GM18870 (cell line): ENCODE results near the gene BTBD9.
"Not testable (repeated sequence)": the region's sequence is repeated elsewhere in the genome, so short reads cannot be mapped to it uniquely, and the experiment has no call there.

Source experiments
- ATAC-seq: cut with Tn5 transposase; IDR thresholded peaks from one replicate; pipeline ENCODE4 v1.9.1; 2021; ENCODE audit warnings: moderate library complexity; ENCODE audit not compliant: unreplicated experiment

BTBD9 gene

DNA sequence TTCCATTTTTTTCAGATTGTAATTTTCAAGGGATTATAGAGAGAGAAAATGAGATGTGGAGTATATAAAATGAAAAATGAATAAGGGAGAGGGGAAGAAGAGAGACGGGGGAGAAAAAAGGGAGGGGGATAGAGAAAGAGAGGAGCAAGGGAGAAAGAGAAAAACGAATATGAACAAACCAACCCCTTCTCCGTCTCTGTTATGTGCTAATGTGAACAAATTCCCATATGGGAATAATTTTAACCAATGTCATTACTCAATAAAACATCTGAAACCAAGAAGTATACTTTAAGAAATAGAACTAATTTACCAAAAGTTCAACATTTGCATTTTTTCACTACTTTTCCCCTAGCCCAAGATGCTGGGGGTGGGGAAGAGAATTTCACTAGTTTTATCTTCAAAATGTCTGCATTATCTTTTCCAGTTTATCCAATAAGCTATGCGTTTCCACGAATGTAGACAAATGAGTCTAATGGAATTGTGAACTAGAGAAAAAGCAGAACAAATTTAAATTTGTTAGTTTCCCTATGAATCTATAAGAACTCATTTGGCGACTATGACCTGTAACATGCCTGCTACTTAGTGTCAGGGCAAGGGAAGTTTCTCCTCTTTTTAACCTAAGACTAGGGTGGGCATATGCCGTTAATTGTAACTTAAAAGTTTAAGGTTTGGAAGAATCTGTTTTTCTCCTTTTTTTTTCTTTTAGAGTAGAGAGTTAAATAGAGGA lies 286.3 kb downstream of the BTBD9 start:
- no peak for ATAC-seq

DNA sequence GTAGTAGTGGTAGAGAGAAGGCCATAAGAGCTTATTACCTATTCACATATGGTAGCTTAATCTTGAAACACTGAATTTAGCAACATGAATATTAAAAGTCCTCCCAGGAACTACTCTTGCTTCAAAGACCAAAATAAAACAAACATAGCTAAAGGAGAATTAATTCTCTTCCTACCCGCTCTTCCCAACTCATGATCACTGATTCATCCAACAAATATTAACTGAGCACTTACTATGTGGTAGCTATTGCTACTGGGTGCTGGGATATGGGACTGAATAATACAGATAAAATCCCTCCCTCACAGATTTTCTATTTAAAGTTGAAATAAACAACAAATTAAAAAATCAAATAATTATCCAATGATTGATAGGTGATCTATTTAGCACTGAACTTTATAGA lies 287.1 kb downstream of the BTBD9 start:
- no peak for ATAC-seq

DNA sequence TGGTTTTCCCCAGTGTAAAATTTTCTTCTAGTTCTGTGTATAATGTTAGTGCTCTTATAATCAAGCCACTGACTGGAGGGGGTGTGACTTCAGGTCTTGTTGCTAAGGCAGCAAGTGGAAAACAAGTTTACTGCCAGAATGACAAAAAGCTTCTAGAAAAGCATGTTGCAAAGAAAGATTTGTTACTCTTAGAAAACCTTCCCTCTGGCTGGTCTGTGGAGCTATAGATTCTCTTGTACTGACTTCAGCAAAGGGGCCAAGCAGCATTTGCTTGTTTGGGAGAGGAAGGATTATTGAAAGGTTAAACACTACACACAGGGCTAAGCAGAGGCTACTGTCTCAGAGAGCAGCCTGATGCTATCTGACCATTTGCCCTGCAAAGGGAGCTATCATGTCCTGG lies 288.8 kb downstream of the BTBD9 start:
- ATAC-seq, result no peak

DNA sequence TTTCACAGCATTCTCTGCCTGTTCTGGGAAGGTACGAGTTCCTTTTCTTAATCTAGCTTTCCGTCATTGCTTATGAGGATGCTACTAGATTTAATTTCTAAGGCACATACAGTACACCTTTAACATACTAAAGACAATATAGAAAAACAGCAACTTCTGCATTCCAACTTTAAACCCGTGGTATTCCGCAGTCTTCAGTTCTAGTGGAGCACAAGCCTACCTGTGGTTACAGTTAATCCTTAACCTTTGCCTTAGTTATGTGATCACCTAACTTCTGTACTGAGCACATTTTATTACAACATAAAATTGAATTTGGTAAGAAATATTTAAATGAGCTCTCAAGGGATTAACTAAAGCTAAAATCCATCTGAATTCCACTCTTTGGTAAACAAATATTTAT lies 289.5 kb downstream of the BTBD9 start:
- ATAC-seq, result no peak

DNA sequence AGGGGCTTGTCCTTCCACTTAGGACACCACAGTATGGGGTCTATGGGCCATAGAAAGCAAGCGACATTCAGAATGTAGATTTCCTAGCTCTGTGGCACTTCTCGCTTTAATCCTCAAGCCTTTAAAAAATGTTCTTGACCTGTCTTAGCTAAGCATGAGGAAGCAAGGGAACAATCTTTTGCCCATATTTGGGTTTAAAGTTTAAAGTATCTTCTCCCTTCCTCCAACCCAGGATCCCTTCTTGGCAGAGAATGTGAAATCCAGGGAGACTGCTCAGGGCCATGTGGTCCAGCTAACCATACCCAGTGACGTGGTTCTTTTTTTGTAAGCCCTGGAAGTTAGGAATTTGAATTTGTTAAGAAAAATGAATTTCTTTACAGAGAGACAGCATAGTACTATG lies 289.9 kb downstream of the BTBD9 start:
- ATAC-seq, result no peak

DNA sequence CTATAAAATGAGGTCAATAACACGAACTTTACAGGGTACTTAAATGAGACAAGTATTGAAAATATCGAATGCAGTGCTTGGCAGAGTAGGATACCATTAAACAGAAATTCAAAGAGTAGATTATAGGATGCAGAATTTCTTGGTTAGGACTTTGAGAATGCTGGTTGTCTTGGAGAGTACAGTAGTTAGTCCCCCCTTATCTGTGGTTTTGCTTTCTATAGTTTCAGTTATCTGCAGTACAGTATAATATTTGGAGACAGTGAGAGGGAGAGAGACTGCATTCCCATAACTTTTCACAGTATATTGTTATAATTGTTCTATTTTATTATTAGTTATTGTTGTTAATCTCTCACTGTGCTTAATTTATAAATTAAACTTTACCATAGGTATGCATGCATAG lies 290.5 kb downstream of the BTBD9 start:
- no peak for ATAC-seq

DNA sequence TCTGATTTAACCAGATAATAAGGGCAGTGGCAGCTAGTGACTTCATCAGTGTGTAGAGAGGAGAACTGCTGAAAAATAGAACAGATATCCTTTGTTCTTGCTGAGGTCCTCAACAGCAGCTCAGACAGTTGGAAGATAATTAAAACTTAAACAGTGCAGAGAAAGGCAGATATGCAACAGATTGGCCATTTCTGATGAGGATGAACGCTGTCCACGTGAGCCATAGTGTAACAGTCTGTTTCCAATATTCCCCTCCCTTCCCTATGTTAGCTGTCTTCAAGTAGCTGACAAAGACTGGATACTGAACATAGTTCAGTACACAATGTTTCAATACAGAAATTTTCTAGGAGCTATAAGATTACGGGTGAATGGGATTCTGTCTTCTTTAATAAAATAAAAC lies 291.4 kb downstream of the BTBD9 start:
- no peak for ATAC-seq

DNA sequence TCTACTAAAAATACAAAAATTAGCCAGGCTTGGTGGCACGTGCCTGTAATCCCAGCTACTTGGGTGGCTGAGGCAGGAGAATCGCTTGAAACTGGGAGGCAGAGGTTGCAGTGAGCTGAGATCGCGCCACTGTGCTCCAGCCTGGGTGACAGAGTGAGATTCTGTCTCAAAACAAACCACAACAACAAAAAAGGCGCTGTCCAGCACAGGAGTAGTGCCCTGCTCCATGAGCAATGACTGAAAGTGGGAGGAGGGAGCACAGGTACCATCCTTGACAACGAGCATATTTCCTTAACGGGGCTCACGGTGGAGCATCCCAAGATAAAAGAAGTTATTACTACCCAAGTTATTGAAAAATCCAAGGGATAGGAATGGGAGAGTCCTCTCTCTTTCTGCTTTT lies 291.9 kb downstream of the BTBD9 start:
- not testable (repeated sequence) for ATAC-seq

DNA sequence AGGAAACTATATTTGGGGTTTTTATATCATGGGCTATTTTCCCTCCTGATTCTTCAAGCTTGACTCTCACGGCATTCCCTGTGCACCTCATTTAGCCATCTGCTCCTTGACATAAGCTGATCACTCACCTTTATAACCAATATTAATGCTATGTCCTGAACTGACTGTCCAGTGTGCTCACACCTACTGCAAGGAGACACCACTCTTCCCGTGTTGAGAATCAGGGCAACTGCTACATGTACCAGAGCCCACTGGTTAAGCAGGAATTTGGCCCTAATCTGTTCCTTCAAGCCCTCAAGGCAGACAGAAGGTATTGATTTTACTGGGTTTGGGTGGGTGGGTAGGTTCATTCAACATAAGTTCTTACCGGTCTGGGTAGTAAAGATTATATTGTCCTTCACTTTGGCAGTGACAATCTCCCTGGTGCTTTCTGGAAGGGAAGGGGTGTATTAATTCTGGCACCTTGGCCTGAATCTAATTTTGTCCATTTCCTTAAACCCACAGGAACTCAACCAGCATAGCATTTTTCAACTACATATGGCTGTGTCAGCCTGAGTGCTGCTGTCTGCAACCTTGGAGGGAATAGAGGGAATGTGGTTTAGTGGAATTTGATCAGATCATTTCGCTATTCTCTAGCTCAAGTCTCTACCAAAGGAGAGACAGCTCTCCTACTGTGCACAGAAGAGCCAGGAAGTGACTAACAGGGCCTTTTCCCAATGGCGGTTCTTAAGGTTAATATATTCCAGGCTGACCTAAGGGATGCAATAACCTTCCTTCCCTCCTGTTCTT lies 293.2 kb downstream of the BTBD9 start:
- no peak for ATAC-seq

DNA sequence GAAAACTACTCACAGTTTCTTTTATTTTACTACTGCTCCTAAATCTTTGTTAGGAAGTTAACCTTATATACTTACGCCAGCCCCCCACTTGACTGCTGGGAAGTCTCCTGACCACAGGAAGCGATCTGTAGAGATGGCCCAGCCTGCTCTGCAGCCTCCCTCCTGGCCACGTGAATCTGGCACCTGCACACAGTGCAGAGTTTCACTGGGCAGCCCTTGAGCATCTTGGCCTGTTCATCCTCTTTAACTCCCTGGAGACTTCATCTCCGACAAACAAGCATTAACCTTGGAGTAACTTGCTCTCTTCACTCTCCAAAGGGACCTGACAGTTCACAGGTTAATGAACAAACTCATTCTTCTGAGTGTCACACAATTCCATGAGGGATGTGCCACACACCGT lies 294.1 kb downstream of the BTBD9 start:
- no peak for ATAC-seq

DNA sequence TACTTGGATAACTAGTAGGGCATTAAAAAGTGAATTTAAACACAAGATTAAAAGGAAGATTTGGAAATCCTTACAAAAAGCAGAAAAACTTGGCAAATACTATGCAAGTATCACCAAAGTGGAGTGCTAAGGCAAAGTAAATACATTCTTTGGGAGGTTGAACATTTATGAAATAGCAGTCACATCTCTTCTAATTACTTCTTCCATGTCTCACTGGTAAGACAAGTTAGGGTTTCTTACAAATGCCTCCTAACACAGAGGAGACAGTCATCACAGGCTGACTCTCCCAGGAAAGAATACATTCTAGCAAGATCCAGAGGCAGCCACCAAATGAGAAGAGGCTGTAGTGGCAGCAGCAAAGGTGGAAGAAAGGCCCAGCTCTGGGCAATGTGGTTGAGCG lies 298.2 kb downstream of the BTBD9 start:
- no peak for ATAC-seq

DNA sequence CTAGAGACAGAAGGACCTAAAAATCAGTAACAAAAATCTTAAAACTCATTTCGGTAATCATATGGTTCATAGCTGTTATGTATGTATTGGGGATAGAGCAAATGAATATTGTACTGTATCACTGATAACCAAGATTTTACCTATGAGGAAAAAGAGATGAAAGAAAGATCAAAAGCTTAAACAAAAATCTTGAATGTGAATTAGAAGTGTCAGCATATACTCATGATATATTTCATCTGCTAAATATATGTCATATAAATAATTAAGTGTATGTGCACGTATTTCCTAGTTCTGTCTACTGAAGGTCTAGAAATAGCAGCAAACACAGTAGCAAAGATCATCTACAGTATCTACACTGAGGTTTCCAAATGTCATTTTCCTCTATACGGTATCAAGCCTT lies 299.8 kb downstream of the BTBD9 start:
- no peak for ATAC-seq

DNA sequence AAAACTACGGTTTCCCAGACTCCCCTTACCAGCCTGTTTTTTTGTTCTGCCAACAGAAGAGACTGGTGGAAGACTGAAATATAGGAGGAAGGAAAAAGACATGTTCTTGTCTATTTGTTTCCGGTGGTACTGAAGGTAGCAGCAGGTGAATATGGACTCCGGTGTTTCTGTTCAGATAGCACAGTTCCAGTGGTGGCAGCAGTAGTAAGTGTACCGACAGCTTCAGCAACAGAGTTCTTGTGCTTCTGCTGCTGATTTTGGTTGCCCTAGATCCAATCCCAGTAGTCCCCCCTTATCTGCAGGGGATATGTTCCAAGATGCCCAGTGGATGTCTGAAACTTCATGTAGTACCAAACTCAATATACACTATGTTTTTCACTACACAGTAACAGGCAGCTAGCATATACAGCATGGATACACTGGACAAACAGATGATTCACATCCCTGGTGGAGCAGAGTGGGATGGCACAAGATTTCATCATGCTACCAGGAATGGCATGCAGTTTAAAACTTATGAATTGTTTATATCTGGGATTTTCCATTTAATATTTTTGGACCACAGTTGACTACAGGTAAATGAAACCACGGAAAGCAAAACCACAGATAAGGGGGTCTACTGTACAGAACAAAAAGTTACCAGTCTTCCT lies 301.8 kb downstream of the BTBD9 start:
- no peak for ATAC-seq

DNA sequence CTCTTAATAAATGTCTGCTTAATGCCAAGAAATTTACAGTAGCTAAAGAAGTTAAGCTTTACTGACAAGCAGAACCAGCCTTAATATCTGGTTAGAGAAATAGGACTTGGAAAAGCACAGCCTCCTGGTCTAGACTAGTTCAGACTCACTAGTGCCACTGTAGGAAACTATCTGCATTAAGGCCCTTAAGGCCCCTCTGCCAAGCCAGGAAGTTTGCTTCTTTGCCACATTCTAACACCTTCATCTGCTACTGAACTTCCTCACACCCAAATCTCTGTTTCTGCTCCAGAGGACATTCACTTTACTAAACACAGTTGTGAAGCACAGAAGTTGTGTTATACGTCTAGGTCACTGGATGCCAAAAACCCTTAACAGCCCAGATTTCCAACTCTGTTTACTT lies 302.8 kb downstream of the BTBD9 start:
- no peak for ATAC-seq

DNA sequence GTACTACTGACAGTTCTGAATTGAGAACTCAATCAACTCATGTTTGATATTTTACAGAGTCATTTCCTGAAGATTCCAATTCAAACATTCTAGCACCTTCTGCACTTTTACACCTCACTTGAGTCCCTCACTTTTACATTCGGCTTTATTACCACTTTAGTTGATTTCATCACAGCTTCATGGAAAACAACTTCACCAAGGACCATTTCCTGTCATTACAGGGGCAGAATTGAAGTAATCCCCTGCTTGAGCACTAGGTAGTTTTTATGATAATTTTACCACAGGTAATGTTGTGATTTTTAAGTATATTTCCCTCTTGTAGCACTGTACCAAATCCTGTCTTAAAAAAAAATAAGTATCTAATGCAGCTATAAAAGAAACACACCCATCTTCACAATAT lies 312.9 kb downstream of the BTBD9 start:
- no peak for ATAC-seq

DNA sequence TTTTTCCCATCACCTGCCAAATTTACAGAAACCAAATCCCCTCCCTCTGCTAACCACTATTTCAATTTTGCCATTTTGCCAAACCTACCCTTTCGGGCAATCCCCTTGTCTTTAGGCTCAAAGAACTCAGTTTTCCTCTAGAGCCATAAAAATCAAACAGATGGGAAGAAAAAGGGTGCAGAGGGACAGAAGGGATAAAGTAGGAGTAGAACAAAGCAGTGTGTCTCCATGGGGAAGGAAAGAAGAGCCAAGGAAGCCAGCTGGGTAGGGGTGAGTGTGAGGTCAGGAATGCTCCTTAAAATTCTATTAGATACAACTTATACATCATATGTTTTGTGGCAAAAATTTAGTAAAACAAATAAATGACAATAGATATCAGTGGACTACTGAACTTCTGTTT lies 316.5 kb downstream of the BTBD9 start:
- ATAC-seq, result no peak

DNA sequence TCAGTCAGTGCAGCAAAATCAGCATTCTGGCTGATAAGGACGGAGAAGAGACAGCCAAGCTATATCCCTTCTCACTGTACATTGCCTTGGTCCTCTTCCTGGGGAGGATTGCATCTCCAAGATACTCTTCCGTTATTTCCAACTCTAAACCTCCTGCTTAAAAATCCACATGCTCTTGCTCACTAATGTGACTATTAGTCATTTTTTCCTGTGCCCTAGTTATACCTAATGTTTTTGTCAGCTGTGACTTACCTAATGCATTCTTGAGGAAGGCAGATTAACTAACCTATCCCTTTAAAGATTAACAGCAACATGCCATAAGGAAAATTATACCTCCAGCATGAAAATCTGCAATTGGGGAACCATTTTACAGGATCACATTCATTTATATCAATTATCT lies 317.6 kb downstream of the BTBD9 start:
- ATAC-seq, result no peak

DNA sequence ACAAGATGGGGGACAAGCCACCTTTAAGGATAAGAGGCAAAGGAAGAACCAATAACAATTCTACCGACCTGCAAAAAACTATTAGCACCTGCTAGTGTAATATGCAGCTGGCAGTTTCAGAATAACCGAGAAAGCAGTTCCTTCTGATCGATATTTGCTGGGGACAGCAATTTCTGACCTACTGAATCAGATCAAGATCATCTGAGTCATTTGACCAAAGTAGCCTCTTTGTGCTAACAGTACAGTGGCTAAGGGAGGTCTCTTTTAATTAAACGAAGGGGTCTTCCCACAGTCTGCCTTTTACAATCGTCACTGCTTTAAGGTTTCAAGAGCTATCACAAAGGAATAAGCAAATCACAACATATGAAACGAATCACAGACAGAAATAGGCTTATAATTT lies 318.9 kb downstream of the BTBD9 start:
- peak; percentile 48 for ATAC-seq

DNA sequence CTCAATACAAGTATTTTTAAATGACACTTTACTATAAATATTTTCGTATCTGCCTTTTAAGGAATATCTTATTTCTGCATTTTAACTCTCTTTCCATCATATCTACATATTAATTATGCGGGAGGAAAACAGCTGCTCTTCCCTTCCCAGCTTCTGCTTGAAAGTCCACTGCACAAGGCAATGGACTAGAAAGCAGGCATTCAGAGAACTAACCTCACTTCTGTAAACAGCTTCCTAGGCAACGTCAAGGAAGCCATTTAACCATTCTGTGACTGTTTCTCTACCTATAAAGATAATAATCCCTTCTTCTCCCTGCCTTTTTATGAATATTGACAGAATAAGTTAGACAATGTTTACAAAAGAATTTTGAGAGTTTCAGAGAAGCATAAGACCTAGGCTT lies 319.4 kb downstream of the BTBD9 start:
- ATAC-seq, result no peak

DNA sequence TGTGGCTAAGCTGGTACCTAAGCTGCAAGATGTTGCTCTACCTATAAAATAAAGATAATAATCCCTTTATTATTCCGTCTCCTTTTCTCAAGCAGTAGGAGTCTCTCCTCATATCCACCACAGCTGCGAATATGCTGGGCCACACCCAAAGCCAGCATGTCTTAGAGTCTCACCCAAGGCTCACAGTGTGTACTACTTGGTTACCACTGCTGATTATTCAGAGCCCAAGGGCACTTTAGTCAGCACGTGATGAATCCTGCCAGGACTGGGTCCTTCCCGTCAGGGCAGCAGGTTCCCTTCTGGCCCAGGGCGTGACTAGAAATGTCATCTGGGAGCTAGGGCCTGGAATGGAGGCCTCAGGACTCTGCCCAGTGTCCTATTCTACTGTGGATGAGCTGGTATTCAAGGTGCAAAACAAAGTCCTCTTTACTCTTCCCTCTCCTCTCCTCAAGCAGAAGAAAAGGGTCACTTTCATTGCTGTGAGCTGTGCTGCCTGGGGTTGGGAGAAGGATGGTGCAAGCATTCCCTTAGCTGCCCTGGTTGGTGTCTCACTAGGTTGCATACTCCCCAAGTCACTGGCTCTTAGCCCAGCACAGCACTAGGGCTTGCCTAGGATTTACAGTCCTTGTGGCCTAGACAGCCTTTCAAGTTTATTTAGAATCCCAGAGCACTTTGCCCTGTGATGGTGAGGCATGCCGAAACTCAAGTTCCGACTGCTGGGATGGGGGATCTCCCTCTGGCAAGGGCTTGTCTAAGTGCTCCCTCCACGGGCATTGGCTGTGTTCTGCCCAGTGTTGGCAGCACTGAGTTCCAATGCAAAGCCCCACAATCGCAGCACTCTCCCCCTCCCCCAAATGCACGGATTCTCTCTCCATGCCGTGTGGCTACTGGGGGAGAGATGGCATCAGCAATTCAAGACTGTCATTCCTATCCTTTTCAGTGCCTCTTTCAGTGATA lies 320.2 kb downstream of the BTBD9 start:
- ATAC-seq, result no peak
